Stimulated activated CD8-positive, alpha-beta memory T cell treated with anti-CD3 and anti-CD28 coated beads, Interleukin-7, amount 100 ng/mL, for 1 hour (primary cell): ENCODE data around the gene SYNDIG1.

Experiments
- DNase-seq, 2 donors: peaks; one replicate each; pipeline ENCODE4 v3.0.0-alpha.2; 2020; ENCODE audit warnings: low read depth in 2 of 2

SYNDIG1 gene

GRCh38 chr20:24469116-24469893 lies at the start of gene SYNDIG1:
Gene SYNDIG1 (plus strand): TSS chr20:24469629. CDS start chr20:24543098, 73,469 bp downstream.
- no peak for DNase-seq

GRCh38 chr20:24419786-24420185 lies 49.6 kb upstream of the SYNDIG1 start:
- DNase-seq: no peak

GRCh38 chr20:24420567-24420966 lies 48.9 kb upstream of the SYNDIG1 start:
- no peak for DNase-seq

GRCh38 chr20:24421071-24421470 lies 48.4 kb upstream of the SYNDIG1 start:
- DNase-seq: no peak

GRCh38 chr20:24422091-24422760 lies 47.2 kb upstream of the SYNDIG1 start:
- DNase-seq: no peak

GRCh38 chr20:24423390-24424313 lies 45.8 kb upstream of the SYNDIG1 start:
- DNase-seq: no peak

GRCh38 chr20:24425523-24426135 lies 43.8 kb upstream of the SYNDIG1 start:
- DNase-seq: no peak

GRCh38 chr20:24431279-24432045 lies 38.0 kb upstream of the SYNDIG1 start:
- no peak for DNase-seq

GRCh38 chr20:24432046-24432442 lies 37.4 kb upstream of the SYNDIG1 start:
- DNase-seq: no peak

- DNase-seq: no peak
These were observed 33.3 kb upstream of the SYNDIG1 start for GRCh38 chr20:24436160-24436559.

- no peak for DNase-seq
These were observed 32.0 kb upstream of the SYNDIG1 start for GRCh38 chr20:24437196-24438082.

GRCh38 chr20:24438331-24438730 lies 31.1 kb upstream of the SYNDIG1 start:
- DNase-seq: no peak

- DNase-seq: no peak
These were observed 29.6 kb upstream of the SYNDIG1 start for GRCh38 chr20:24439737-24440387.

GRCh38 chr20:24441661-24442060 lies 27.8 kb upstream of the SYNDIG1 start:
- DNase-seq: no peak

GRCh38 chr20:24442909-24443308 lies 26.5 kb upstream of the SYNDIG1 start:
- no peak for DNase-seq

GRCh38 chr20:24443436-24443835 lies 26.0 kb upstream of the SYNDIG1 start:
- DNase-seq: no peak

GRCh38 chr20:24444526-24445190 lies 24.8 kb upstream of the SYNDIG1 start:
- DNase-seq: no peak

GRCh38 chr20:24445510-24446170 lies 23.8 kb upstream of the SYNDIG1 start:
- no peak for DNase-seq
